IPS DF 4.7 (cell line): ENCODE data around the gene B9D1.

Experiments
- DNase-seq: peaks from one replicate; pipeline ENCODE4 v3.0.0-alpha.2; 2013; ENCODE audit warnings: low spot score; ENCODE audit errors: extremely low read depth

B9D1 gene

GRCh38 chr17:19362277-19363113 lies at the start of gene B9D1:
TSS of gene B9D1 (minus strand) at chr17:19362723. CDS start at chr17:19362569, 154 bp downstream.
- DNase-seq: no peak

- DNase-seq: no peak
These were observed 49.1 kb upstream of the B9D1 start for GRCh38 chr17:19411631-19412030.

- DNase-seq: no peak
These were observed 48.5 kb upstream of the B9D1 start, which contains the start of gene RNF112 for GRCh38 chr17:19410875-19411620. TSS of gene RNF112 (plus strand) at chr17:19411232. CDS start at chr17:19411409, 177 bp downstream.

GRCh38 chr17:19410091-19410490 lies 47.6 kb upstream of the B9D1 start:
- no peak for DNase-seq

- DNase-seq: no peak
These were observed 47.0 kb upstream of the B9D1 start for GRCh38 chr17:19409509-19409908.

- no peak for DNase-seq
These were observed 46.5 kb upstream of the B9D1 start for GRCh38 chr17:19409066-19409465.

GRCh38 chr17:19408346-19408710 lies 45.8 kb upstream of the B9D1 start:
- no peak for DNase-seq

GRCh38 chr17:19407601-19408345 lies 45.2 kb upstream of the B9D1 start:
- no peak for DNase-seq

- no peak for DNase-seq
These were observed 42.6 kb upstream of the B9D1 start for GRCh38 chr17:19405114-19405513.

GRCh38 chr17:19404264-19404663 lies 41.7 kb upstream of the B9D1 start:
- DNase-seq: no peak

GRCh38 chr17:19403021-19403420 lies 40.5 kb upstream of the B9D1 start:
- DNase-seq: no peak

GRCh38 chr17:19402171-19402570 lies 39.6 kb upstream of the B9D1 start:
- DNase-seq: no peak

GRCh38 chr17:19401321-19402010 lies 38.9 kb upstream of the B9D1 start:
- no peak for DNase-seq

GRCh38 chr17:19399750-19400450 lies 37.4 kb upstream of the B9D1 start:
- no peak for DNase-seq

GRCh38 chr17:19398301-19399181 lies 36.0 kb upstream of the B9D1 start:
- no peak for DNase-seq

- DNase-seq: no peak
These were observed 35.1 kb upstream of the B9D1 start for GRCh38 chr17:19397556-19398041.

- DNase-seq: no peak
These were observed 29.8 kb upstream of the B9D1 start for GRCh38 chr17:19392303-19392702.

- no peak for DNase-seq
These were observed 28.9 kb upstream of the B9D1 start for GRCh38 chr17:19391432-19391831.

- DNase-seq: no peak
These were observed 28.4 kb upstream of the B9D1 start for GRCh38 chr17:19390951-19391350.
